Right cardiac atrium (tissue), 5 donors: ENCODE data around the gene CCDC92B. TPM values are rescaled to one million over a fixed set of nuclear protein-coding genes. Genes with fewer than 3 reads are reported as not detected.
A peak's percentile ranks its signal among the peaks of the same experiment; 100 is the strongest.
"Not testable (repeated sequence)": the region's sequence is repeated elsewhere in the genome, so short reads cannot be mapped to it uniquely, and the experiment has no call there.

Experiments
- ATAC-seq, 2 donors: fragments of 200-7000 bp; cut with Tn5 transposase; one replicate each; pipeline versions ENCODE4 v1.8.0 to v1.9.1; 2020; ENCODE audit warnings: moderate library complexity in 2 of 2, mild to moderate bottlenecking in 1 of 2
- DNase-seq, 3 donors: peaks; one replicate each; pipeline ENCODE4 v3.0.0-alpha.2; 2020
- H3K27ac ChIP-seq: one replicate; pipeline ENCODE4 v1.5.1; 2013; ENCODE audit warnings: mild to moderate bottlenecking, low read length, control low read depth, moderate library complexity
- H3K27me3 ChIP-seq: one replicate; pipeline ENCODE4 v1.6.1; 2013; ENCODE audit not compliant: control insufficient read depth, insufficient read depth
- H3K4me1 ChIP-seq: one replicate; pipeline ENCODE4 v1.6.1; 2013; ENCODE audit warnings: low read length; ENCODE audit not compliant: control insufficient read depth, insufficient read depth
- H3K4me3 ChIP-seq: one replicate; pipeline ENCODE4 v1.5.1; 2013; ENCODE audit warnings: low read length, control low read depth
- H3K9me3 ChIP-seq: one replicate; pipeline ENCODE4 v1.6.1; 2013; ENCODE audit warnings: low read length; ENCODE audit not compliant: control insufficient read depth
- WGBS: extraction: QIAGEN DNeasy Blood & Tissue Kit; methylation state at CpG from one replicate; pipeline ENCODE4 v1.1.7; 2013; 5-methylcytosine and 5-hydroxymethylcytosine counted together
- intact Hi-C, 4 donors: fragments of 100-400 bp; cut with DNase I; formaldehyde crosslinking; loops; one replicate each; pipeline versions ENCODE4 v1.11.0 to v1.14.0; 2022 to 2023
- polyA plus RNA-seq: library from polyadenylated mRNA; stranded (reverse); fragments of 200-250 nt; gene quantifications from one replicate; pipeline ENCODE4 v1.2.3, GENCODE V29; 2013
- total RNA-seq, 4 donors: library from RNA; stranded (reverse); fragmentation: NEBNext Ultra II Directional; extraction: Animal tissue kit (Norgen Biotek cat#: 25700); gene quantifications; one replicate each; pipeline ENCODE4 v1.2.1, GENCODE V29; 2021
- donor health status: healthy with polysubstance abuse.
- donor health status: DM: no; HTN: yes; CAD: no.
- donor health status: DM: no; HTN: no; CAD: no.
- donor health status: DM: no; HTN: yes; CAD: no; lungs with severe emphysema.
- donor health status: DM: yes; HTN: yes; CAD: no.

The CCDC92B gene
- total and polyA plus RNA-seq, 5 donors: 0.15 to 0.40 (median 0.23) TPM; not detected in 1

DNA sequence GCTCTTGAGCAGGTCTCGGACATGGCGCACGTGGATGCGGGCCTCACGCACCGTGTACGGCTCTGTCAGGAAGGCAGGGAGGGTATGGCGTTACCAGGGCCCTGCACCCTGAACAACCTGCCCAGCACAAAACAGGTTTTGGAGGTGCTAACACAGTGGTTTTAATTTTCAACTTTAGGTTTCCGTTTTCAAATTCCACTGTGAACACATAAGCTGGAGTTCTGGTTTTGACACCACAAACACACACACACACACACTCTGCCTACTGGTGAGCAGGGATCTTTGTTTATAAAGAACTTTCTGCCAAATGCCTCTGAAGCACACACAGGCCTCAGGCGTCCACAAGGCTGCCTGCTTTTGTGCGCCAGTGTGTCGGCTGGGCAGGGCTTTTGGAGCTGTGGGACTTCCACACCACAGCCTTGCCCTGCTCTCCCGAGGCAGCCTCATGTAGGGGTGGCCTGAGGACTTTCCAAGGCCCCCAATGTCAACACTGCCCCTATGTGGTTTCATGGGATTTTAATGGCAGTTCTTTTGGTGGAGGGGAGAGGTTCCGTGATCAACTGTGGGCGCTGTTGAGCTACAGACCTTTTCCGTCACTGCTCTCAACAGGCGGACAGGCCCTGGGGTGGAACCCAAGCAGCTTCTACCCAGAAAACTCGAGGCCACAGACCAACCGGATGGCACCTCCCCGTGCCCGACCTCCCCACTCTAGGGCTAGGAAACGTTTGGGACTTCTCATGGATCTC is 47.3 kb downstream of the CCDC92B start:
- Histone ChIP-seq H3K9me3 (no peaks in the 10 kb centered on the region), H3K27ac (no peak overlapping the region), H3K4me1 (no peaks in the 10 kb centered on the region), H3K4me3 (no peak overlapping the region), H3K27me3 (no peaks in the 10 kb centered on the region)
- peak in 1 of 3 donors; percentile 52 for DNase-seq
- WGBS: 90% methylated on average over 22 of the region's 22 CpGs
- intact Hi-C loops: no loop called here
- no peak for ATAC-seq

DNA sequence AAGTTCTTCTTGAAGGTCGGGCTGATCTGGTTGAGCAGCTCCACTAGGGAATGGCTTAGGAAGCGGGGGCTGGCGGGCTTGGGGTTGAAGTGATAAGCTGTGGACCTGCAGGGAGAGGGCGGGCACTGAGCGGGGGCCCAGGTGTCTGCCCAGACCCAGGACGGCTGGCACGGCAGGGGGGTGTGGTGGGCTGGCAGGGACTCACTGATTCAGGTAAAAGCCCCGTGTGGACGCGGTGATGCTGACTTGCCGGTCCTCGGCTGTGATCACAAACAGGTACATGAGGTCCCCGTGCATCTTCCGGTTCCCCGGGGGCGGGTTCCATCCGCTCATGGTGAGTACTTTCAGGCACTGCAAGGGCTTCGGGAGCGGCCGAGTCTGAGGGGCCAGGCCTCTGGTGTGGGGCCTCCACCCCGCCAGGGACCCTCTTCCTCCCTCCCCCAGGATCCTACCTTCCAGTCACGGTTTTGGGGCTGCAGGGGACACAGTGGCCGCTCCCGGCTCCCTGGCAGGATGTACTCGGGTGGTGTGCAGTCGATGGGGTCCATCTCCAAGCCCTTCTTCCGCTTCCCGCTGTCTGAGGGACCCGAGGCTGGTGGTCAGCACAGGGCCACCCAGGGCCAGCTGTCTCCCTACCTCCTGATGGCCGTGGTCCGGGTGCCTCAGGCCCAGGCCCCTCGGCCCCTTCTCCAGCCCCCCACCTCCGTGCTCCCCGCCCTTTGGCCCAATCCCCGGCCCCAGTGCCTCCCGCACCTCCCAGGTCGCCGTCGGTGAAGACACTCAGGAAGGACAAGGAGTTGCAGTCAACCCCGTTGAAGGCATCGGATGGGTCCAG is 48.1 kb downstream of the CCDC92B start:
- intact Hi-C loops: no loop called here
- Histone ChIP-seq H3K4me3 (no peak overlapping the region), H3K27ac (no peak overlapping the region), H3K9me3 (no peaks in the 10 kb centered on the region), H3K4me1 (no peaks in the 10 kb centered on the region), H3K27me3 (no peaks in the 10 kb centered on the region)
- WGBS: 93% methylated on average over 41 of the region's 41 CpGs
- DNase-seq (peak in 2 of 3 donors; percentile 53 to 57), ATAC-seq (no peak)

DNA sequence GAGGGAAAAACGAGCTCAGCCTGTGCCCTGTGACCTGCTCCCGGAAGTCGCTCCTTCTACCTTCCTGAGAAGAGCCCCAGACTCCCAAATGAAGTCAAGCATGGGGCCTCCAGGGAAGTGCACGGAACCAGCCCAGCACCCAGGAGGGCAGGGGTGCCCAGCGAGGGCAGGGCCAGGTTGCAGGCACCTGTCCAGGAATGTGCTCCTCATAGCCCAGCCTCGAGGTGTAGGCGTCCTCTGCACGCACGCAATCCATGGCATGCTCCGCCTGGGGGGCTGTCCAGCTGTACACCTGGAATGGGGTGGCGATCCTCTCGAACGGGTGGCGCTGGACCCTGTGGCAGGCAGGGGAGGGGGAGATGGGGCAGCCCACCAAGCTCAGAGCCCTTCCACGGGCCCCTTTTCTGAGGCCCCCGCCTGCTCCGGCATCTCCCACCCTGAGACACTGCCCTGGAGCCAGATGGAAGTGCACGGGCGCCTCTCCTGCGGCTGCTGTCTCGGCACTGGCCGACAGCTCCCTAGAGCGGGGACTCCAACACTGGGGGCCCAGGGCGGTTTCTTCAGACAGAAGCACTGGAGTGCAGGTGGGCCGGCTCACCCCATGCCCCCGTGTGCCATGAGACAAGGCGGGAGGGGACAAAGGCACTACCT is 48.8 kb downstream of the CCDC92B start:
- Histone ChIP-seq H3K9me3 (no peaks in the 10 kb centered on the region), H3K4me3 (no peak overlapping the region), H3K4me1 (no peaks in the 10 kb centered on the region), H3K27me3 (no peaks in the 10 kb centered on the region), H3K27ac (no peak overlapping the region)
- ATAC-seq (no peak), DNase-seq (peak in 1 of 3 donors; percentile 33)
- intact Hi-C loops: no loop called here
- 89% methylated on average over 27 of the region's 27 CpGs for WGBS

DNA sequence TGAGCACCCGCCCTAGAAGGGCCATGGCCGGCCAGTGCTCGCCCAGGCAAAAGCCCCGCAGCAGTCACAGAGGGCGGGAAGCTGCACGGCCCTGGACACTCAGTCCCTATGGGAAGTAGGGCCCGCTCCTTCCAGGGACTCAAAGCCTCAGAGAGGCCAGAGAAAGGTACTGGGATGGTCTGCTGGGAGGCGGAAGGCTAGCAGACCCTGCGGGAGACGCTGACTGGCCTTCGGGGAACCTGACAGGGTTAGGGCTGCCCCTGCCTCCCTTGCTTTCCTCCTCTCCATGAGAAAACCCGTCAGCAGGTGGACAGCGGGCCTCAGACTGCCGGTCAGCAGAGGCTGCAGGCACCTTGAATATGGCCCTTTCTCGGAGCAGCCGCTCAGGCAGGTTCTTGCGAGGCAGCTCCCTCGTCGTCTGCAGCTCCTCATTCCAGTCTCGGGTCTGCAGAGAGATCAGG is 49.4 kb downstream of the CCDC92B start:
- intact Hi-C loops: no loop called here
- WGBS: 94% methylated on average over 20 of the region's 20 CpGs
- H3K27ac ChIP-seq: no peak overlapping the region
- DNase-seq (peak in 1 of 3 donors; percentile 37), ATAC-seq (no peak)
- H3K27me3 ChIP-seq: no peaks in the 10 kb centered on the region
- H3K4me3 ChIP-seq: no peak overlapping the region
- H3K9me3 ChIP-seq: no peaks in the 10 kb centered on the region
- no peaks in the 10 kb centered on the region for H3K4me1 ChIP-seq

DNA sequence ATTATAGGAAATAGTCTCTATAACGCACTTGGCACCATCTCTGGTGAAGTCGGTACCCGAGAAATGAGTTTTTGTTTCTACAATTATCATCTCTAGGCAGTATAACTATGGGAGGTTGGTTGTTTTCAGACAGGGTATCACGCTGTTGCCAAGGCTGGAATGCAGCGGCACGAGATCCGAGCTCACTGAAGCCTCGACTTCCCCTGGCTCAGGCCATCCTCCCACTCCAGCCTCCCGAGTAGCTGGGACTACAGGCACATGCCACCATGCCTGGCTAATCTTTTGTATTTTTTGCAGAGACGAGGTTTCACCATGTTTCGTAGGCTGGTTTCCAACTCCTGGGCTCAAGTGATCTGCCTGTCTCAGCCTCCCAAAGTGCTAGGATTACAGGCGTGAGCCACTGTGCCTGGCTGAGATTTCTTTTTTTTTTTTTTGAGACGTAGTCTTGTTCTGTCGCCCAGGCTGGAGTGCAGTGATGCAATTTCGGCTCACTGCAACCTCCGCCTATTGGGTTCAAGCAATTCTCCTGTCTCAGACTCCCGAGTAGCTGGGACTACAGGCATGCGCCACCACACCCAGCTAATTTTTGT is 50.1 kb downstream of the CCDC92B start:
- H3K27ac ChIP-seq, H3K9me3 ChIP-seq, DNase-seq, H3K4me3 ChIP-seq, ATAC-seq, intact Hi-C loops, H3K4me1 ChIP-seq, H3K27me3 ChIP-seq: not testable (repeated sequence)
- WGBS: 84% methylated on average over 18 of the region's 18 CpGs

DNA sequence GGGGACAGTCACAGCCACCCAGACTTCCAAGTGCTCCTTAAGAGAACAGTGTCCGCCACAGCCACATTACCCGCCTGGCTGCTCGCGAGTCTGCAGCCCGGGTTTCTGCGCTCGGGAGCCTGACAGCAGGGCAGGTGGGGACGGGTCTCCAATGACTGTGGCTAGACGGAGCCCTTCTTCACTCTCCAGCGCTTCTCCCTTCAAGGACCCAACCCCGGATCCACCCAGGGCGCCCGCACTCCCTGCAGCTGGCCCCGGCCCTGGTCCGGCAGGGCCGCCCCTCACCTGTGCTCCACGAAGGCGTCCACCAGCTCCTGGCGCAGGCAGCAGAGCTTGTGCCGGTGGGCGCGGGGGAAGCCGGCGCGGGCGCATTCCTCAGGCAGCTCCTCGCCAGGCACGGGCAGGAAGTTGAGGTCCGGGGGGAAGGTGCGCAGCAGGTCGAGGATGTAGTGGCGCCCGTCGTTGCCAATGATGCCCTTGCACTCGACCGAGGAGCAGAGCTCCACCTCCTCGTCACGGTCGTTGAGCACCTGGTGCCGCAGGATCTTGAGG is 51.8 kb downstream of the CCDC92B start:
- no peak overlapping the region for H3K4me3 ChIP-seq

DNA sequence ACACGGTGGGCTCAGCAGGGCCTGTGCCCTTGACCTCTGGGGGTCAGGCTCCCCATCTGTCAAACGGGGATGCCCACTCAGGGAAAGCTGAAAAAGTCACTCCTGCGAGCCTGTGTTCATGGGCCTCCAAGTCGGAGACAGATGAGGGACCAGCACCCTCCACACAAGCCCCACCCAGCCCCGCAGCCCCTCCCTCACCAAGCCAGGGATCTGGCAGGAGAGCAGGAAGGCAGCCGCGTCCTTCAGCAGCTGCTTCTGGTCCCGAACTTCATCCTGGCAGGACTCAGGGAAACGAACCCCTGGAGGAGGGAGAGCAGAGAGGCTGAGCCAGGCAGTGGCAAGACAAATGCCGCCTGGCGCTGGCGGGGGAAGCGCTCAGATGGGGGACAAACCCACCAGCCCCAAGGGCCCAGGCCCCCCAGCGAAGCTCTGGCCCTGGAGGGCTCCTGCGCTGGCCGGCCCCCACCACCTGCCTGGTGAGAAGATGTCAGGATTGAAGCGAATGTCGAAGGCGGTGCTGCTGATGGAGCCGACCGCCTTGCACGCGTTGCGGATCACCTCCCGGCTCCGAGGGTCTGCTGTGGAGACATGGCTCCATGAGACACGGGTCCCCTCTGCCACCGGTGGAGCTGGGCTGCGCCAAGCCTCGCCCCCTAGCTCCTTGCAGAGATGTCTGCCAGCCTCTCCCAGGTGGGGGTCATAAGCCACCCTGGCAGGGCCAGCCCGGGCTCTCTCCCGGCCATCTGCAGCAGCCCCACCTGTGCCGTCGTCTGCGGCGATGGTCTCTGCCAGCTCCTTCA is 53.3 kb downstream of the CCDC92B start:
- H3K4me3 ChIP-seq: no peak overlapping the region
- no peaks in the 10 kb centered on the region for H3K27me3 ChIP-seq
- DNase-seq: no peak
- H3K27ac ChIP-seq: no peak overlapping the region
- intact Hi-C loops: no loop called here
- no peaks in the 10 kb centered on the region for H3K9me3 ChIP-seq
- no peaks in the 10 kb centered on the region for H3K4me1 ChIP-seq
- WGBS: 86% methylated on average over 36 of the region's 36 CpGs
- no peak for ATAC-seq

More for the DNA sequence above, 51.8 kb downstream of the CCDC92B start:
- ATAC-seq (no peak), DNase-seq (peak in 1 of 3 donors; percentile 45)
- intact Hi-C loops: no loop called here
- Histone ChIP-seq H3K27me3 (no peaks in the 10 kb centered on the region), H3K9me3 (no peaks in the 10 kb centered on the region), H3K4me1 (no peaks in the 10 kb centered on the region), H3K27ac (no peak overlapping the region)
- WGBS: 97% methylated on average over 40 of the region's 40 CpGs

DNA sequence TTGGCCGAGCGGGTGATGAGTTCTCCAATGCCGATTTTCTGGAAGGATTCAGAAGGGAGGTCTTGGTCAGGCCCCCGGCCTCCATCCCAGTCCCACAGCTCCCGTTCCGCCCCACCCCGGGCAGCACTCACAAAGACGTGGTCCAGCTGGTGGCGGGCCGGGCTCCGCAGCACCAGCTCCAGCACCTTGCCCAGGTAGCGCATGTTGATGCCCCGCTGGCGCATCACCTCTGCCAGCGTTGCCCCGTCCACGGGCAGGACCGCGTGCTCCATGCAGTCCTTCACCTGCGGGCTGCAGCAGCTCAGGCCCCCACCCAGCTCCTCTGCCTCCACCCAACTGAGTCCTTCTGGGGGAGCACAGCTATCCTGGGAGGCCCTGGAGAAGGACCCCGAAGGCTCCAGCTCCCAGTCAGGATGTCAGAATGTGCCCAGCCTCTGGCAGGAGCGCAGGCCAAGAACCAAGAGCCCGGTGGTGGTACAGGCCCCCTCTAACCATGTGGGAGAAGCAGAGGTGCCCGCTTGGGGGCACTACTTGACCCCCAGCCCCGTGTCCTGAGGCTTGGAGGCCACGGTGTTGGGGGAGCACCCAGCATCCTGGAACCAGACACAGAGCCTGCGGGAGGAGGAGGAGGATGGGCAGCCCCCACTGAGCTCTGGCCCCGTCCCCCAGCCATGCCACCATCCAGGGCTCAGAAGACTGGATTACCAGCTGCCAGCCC is 54.0 kb downstream of the CCDC92B start:
- no peak overlapping the region for H3K4me3 ChIP-seq
- no peaks in the 10 kb centered on the region for H3K4me1 ChIP-seq
- H3K27me3 ChIP-seq: no peaks in the 10 kb centered on the region
- intact Hi-C loops: no loop called here
- ATAC-seq (no peak), DNase-seq (no peak)
- no peaks in the 10 kb centered on the region for H3K9me3 ChIP-seq
- 91% methylated on average over 28 of the region's 28 CpGs for WGBS
- H3K27ac ChIP-seq: no peak overlapping the region

DNA sequence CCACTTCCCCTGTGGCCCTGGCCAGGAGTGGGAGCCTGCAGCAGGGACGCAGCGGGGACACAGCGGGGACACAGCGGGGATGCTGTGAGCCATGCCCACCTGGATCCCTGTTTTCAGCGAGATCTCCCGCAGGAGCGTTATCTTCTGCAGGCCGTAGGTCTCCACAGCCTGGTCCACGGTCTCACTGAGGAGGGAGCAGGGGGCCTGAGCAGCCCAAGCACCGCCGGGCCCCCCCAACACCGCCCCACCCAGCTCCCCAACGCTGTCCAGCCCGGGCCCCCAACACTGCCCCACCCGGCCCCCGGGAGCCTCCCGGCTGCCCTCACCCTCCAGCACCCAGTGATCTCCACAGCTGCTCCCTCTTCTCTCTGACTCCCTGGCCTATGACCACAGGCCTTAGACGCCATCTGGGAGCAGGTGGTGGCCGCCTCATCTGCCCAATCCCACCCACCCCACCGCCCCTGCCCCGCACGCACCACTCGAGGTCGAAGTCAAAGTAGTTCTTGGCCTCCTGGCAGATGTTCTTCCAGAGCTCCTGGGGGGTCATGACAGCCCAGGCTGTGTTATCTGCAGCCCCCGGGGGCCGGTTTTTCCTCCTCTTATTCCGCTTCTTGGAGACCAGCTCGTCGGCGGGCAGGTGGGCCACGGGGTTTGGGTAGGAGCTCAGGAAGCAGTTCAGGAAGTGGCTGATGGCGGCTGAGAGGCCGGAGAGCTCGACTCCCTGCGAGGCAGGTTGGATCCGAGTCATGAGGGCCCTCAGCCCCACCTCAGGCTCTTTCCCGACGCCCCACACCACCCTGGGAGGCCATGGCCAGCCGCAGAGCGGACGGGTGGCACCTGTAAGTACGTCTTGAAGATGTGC is 54.8 kb downstream of the CCDC92B start:
- no peak for ATAC-seq

More for the DNA sequence above, 54.8 kb downstream of the CCDC92B start:
- DNase-seq: no peak
- H3K4me1 ChIP-seq: no peaks in the 10 kb centered on the region
- H3K9me3 ChIP-seq: no peaks in the 10 kb centered on the region
- no peak overlapping the region for H3K4me3 ChIP-seq
- intact Hi-C loops: no loop called here
- 89% methylated on average over 42 of the region's 42 CpGs for WGBS
- no peaks in the 10 kb centered on the region for H3K27me3 ChIP-seq
- H3K27ac ChIP-seq: no peak overlapping the region
